Vagina (tissue), 2 donors: ENCODE data around the gene ELANE. TPM values are rescaled to one million over a fixed set of nuclear protein-coding genes. Genes with fewer than 3 reads are reported as not detected.

ENCODE experiments used
- DNase-seq, 2 donors: peaks; one replicate each; pipeline ENCODE4 v3.0.0-alpha.2; 2017; ENCODE audit errors: extremely low spot score in 2 of 2
- H3K27ac ChIP-seq: fragments of 200-600 bp; sonication (generic); one replicate; pipeline ENCODE4 v1.5.1; 2019
- H3K27me3 ChIP-seq: fragments of 200-600 bp; sonication (generic); one replicate; pipeline ENCODE4 v1.5.1; 2019
- H3K36me3 ChIP-seq, 2 donors: fragments of 200-600 bp; sonication (generic); one replicate each; pipeline ENCODE4 v1.5.1; 2017 to 2019
- H3K4me1 ChIP-seq: fragments of 200-600 bp; sonication (generic); one replicate; pipeline ENCODE4 v1.5.1; 2019
- H3K4me3 ChIP-seq, 2 donors: fragments of 200-600 bp; sonication (generic); 1 replicate in 1 of 2; 2 replicates in 1 of 2; pipeline ENCODE4 v1.5.1; 2016 to 2019
- H3K9me3 ChIP-seq: fragments of 200-600 bp; sonication (generic); one replicate; pipeline ENCODE4 v1.5.1; 2019
- POLR2A ChIP-seq, 2 donors: fragments of 450-650 bp; IDR thresholded peaks; one replicate each; pipeline ENCODE4 v1.6.1; 2017; ENCODE audit warnings: antibody characterized with exemption in 2 of 2, mild to moderate bottlenecking in 2 of 2, moderate library complexity in 2 of 2
- POLR2AphosphoS5 ChIP-seq, 2 donors: sonication (generic); formaldehyde crosslinking; IDR thresholded peaks; one replicate each; pipeline ENCODE4 v1.9.0; 2017; ENCODE audit warnings: antibody characterized with exemption in 2 of 2, mild to moderate bottlenecking in 2 of 2, low read depth in 1 of 2; ENCODE audit not compliant: insufficient read depth in 1 of 2
- intact Hi-C: fragments of 100-400 bp; cut with DNase I; formaldehyde crosslinking; loops from one replicate; pipeline ENCODE4 v1.15.1; 2023
- total RNA-seq: library from RNA; depleted of rRNA; stranded (reverse); fragments of >200 nt; gene quantifications from one replicate; pipeline ENCODE4 v1.2.3, GENCODE V29; 2016
- TF ChIP-seq, protein P1 (sequence below), 3 experiments: fragments of 450-650 bp in 2 of 3; fragments of 200-600 bp in 1 of 3; sonication (generic) in 1 of 3; IDR thresholded peaks; one replicate each; pipeline ENCODE4 v1.5.1; 2017 to 2019; ENCODE audit warnings: antibody characterized with exemption in 3 of 3, mild to moderate bottlenecking in 2 of 3, moderate library complexity in 2 of 3

The ELANE gene
- total RNA-seq, 1 donor from 2014 or later: not detected

DNA sequence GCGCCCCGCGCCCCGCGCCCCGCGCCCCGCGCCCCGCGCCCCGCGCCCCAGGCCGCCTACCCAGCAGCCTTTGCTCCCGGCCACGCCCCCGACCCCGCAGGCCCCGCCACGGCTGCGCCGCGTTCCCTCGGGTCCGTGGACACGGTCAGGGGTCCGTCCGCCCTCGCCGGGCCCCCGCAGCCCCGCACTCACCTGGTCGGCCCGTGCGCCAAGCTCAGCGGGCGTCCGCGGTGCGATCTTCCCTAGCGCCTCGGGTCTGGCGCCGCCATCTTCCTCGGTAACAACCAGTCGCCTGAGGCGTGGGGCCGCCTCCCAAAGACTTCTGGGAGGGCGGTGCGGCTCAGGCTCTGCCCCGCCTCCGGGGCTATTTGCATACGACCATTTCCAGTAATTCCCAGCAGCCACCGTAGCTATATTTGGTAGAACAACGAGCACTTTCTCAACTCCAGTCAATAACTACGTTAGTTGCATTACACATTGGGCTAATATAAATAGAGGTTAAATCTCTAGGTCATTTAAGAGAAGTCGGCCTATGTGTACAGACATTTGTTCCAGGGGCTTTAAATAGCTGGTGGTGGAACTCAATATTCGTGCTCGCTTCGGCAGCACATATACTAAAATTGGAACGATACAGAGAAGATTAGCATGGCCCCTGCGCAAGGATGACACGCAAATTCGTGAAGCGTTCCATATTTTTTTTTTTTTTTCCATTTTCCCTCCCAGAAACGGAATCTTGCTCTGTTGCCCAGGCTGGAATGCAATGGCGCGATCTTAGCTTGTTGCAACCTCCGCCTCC lies 41.0 kb downstream of the ELANE start, which contains the start of the genes MED16 and RNU6-9:
Gene MED16, minus strand, starts transcription at position 294 of the 796 bp plus-strand sequence. CDS start 2,056 bp downstream, outside the sequence.
Gene RNU6-9, plus strand, starts transcription at position 591 of the 796 bp plus-strand sequence.
- Histone ChIP-seq H3K27ac (peak within 1 kb of the TSS; percentile 93), H3K4me3 (peak within 1 kb of the TSS; percentile 81 to 96), H3K27me3 (no peaks in the 10 kb centered on the region), H3K9me3 (no peaks in the 10 kb centered on the region), H3K36me3 (peaks cover 0 to 29% of the 10 kb centered on the region in 2 donors), H3K4me1 (peaks cover 23% of the 10 kb centered on the region)
- intact Hi-C loops: no loop called here
- TF ChIP-seq POLR2AphosphoS5 (IDR thresholded peaks at IDR 0.05; ENCODE audit: insufficient read depth in 1 of 2, low read depth in 1 of 2) (peak; percentile 88 to 95), POLR2A (IDR thresholded peaks at IDR 0.05) (peak in 1 of 2 donors; percentile 60)
- TF ChIP-seq, protein P1, sequence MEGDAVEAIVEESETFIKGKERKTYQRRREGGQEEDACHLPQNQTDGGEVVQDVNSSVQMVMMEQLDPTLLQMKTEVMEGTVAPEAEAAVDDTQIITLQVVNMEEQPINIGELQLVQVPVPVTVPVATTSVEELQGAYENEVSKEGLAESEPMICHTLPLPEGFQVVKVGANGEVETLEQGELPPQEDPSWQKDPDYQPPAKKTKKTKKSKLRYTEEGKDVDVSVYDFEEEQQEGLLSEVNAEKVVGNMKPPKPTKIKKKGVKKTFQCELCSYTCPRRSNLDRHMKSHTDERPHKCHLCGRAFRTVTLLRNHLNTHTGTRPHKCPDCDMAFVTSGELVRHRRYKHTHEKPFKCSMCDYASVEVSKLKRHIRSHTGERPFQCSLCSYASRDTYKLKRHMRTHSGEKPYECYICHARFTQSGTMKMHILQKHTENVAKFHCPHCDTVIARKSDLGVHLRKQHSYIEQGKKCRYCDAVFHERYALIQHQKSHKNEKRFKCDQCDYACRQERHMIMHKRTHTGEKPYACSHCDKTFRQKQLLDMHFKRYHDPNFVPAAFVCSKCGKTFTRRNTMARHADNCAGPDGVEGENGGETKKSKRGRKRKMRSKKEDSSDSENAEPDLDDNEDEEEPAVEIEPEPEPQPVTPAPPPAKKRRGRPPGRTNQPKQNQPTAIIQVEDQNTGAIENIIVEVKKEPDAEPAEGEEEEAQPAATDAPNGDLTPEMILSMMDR (IDR thresholded peaks at IDR 0.05): no peak
- peak in 1 of 2 donors; percentile 93 for DNase-seq

- Histone ChIP-seq H3K9me3 (no peaks in the 10 kb centered on the region), H3K4me3 (no peak overlapping the region), H3K27me3 (no peaks in the 10 kb centered on the region), H3K36me3 (peaks cover 0 to 23% of the 10 kb centered on the region in 2 donors), H3K4me1 (peaks cover 16% of the 10 kb centered on the region), H3K27ac (no peak overlapping the region)
- no peak for DNase-seq
- TF ChIP-seq, protein P1 (IDR thresholded peaks at IDR 0.05): no peak
- TF ChIP-seq POLR2A (IDR thresholded peaks at IDR 0.05) (no peak), POLR2AphosphoS5 (IDR thresholded peaks at IDR 0.05; ENCODE audit: insufficient read depth in 1 of 2, low read depth in 1 of 2) (no peak)
- intact Hi-C loops: no loop called here
Observed at GRCh38 chr19:896434-896833, 44.3 kb downstream of the ELANE start.

GRCh38 chr19:896999-897398 lies 44.9 kb downstream of the ELANE start:
- H3K9me3 ChIP-seq: no peaks in the 10 kb centered on the region
- H3K27me3 ChIP-seq: no peaks in the 10 kb centered on the region
- intact Hi-C loops: no loop called here
- DNase-seq: no peak
- peaks cover 0 to 23% of the 10 kb centered on the region in 2 donors for H3K36me3 ChIP-seq
- H3K4me3 ChIP-seq: no peak overlapping the region
- H3K4me1 ChIP-seq: peaks cover 11% of the 10 kb centered on the region
- no peak overlapping the region for H3K27ac ChIP-seq
- no peak for TF ChIP-seq POLR2A (IDR thresholded peaks at IDR 0.05)
- no peak for TF ChIP-seq POLR2AphosphoS5 (IDR thresholded peaks at IDR 0.05; ENCODE audit: insufficient read depth in 1 of 2, low read depth in 1 of 2)
- TF ChIP-seq, protein P1 (IDR thresholded peaks at IDR 0.05): no peak

- no peak overlapping the region for H3K4me3 ChIP-seq
- H3K9me3 ChIP-seq: no peaks in the 10 kb centered on the region
- no peaks in the 10 kb centered on the region for H3K27me3 ChIP-seq
- peaks cover 7% of the 10 kb centered on the region for H3K4me1 ChIP-seq
- no peak for DNase-seq
- peaks cover 0 to 23% of the 10 kb centered on the region in 2 donors for H3K36me3 ChIP-seq
- intact Hi-C loops: no loop called here
- TF ChIP-seq POLR2A (IDR thresholded peaks at IDR 0.05) (no peak), POLR2AphosphoS5 (IDR thresholded peaks at IDR 0.05; ENCODE audit: insufficient read depth in 1 of 2, low read depth in 1 of 2) (peak in 1 of 2 donors; percentile 10)
- no peak overlapping the region for H3K27ac ChIP-seq
Observed at GRCh38 chr19:897442-898039, 45.4 kb downstream of the ELANE start.

- Histone ChIP-seq H3K4me1 (peaks cover 10% of the 10 kb centered on the region), H3K9me3 (no peaks in the 10 kb centered on the region), H3K4me3 (no peak overlapping the region), H3K36me3 (peaks cover 0 to 23% of the 10 kb centered on the region in 2 donors), H3K27ac (no peak overlapping the region), H3K27me3 (no peaks in the 10 kb centered on the region)
- TF ChIP-seq POLR2AphosphoS5 (IDR thresholded peaks at IDR 0.05; ENCODE audit: insufficient read depth in 1 of 2, low read depth in 1 of 2) (no peak), POLR2A (IDR thresholded peaks at IDR 0.05) (no peak)
- TF ChIP-seq, protein P1 (IDR thresholded peaks at IDR 0.05): no peak
- intact Hi-C loops: no loop called here
- DNase-seq: no peak
Observed at GRCh38 chr19:898663-899062, 46.6 kb downstream of the ELANE start.
